ENCODE measurements around the gene ZNF443. TPM values are rescaled to one million over a fixed set of nuclear protein-coding genes. Genes with fewer than 3 reads are reported as not detected.
"Not testable (repeated sequence)": the region's sequence is repeated elsewhere in the genome, so short reads cannot be mapped to it uniquely, and the experiment has no call there.

ZNF443 gene
- total and polyA plus RNA-seq, 12 donors, result 0.72 to 8.2 (median 3.5) TPM

DNA sequence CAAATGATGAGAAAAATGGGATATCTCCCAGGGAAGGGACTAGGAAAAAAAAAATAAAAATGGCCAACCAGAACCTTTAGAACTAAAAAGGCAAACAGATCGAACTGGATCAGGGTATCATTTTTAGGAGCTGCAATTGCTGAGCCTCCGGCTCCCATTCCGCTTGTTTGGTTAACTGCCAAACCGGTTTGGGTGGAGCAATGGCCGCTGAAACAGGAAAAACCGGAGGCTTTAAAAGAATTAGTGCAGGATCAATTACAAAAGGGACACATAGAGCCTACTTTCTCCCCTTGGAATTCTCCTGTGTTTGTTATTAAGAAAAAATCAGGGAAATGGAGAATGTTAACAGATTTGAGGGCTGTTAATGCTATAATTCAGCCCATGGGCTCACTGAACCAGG lies 12.7 kb upstream of the ZNF443 start:
- no peak for TF ChIP-seq POLR2A (IDR thresholded peaks at IDR 0.05)
- TF ChIP-seq CTCF (IDR thresholded peaks at IDR 0.05), result no peak
- H3K9me3 ChIP-seq (replicated peaks in 1 of 3), result no peaks in the 10 kb centered on the region

GRCh38 chr19:12450844-12451243 lies 10.0 kb upstream of the ZNF443 start:
- no peaks in the 10 kb centered on the region for H3K4me1 ChIP-seq (replicated peaks in 1 of 2)
- TF ChIP-seq POLR2A (IDR thresholded peaks at IDR 0.05) (no peak), CTCF (IDR thresholded peaks at IDR 0.05) (no peak)
- no peaks in the 10 kb centered on the region for H3K36me3 ChIP-seq (replicated peaks in 1 of 2)
- H3K27me3 ChIP-seq, result no peaks in the 10 kb centered on the region
- intact Hi-C loops (cut with DNase I), result no loop called here
- H3K27ac ChIP-seq, result no peak overlapping the region
- no peaks in the 10 kb centered on the region for H3K9me3 ChIP-seq (replicated peaks in 1 of 3)
- DNase-seq, result no peak
- no peak overlapping the region for H3K4me3 ChIP-seq
- WGBS, 4 donors, result 72 to 96% (median 82%) methylated on average over 10 of the region's 10 CpGs

More for the DNA sequence above, 12.7 kb upstream of the ZNF443 start:
- 69 to 79% (median 69%) methylated on average over 6 of the region's 6 CpGs for WGBS, 4 donors
- no peaks in the 10 kb centered on the region for H3K4me1 ChIP-seq (replicated peaks in 1 of 2)
- no peak overlapping the region for H3K4me3 ChIP-seq
- no peaks in the 10 kb centered on the region for H3K27me3 ChIP-seq
- no peak overlapping the region for H3K27ac ChIP-seq
- intact Hi-C loops (cut with DNase I), result no loop called here
- no peaks in the 10 kb centered on the region for H3K36me3 ChIP-seq (replicated peaks in 1 of 2)
- DNase-seq, result no peak

- Histone ChIP-seq H3K36me3 (replicated peaks in 1 of 2) (no peaks in the 10 kb centered on the region), H3K27ac (no peak overlapping the region), H3K27me3 (no peaks in the 10 kb centered on the region), H3K4me1 (replicated peaks in 1 of 2) (no peaks in the 10 kb centered on the region), H3K9me3 (replicated peaks in 1 of 3) (no peaks in the 10 kb centered on the region), H3K4me3 (no peak overlapping the region)
- WGBS, 4 donors, result 50 to 100% (median 63%) methylated on average over 1 to 2 of the region's 2 CpGs
- no peak for TF ChIP-seq CTCF (IDR thresholded peaks at IDR 0.05)
- no peak for TF ChIP-seq POLR2A (IDR thresholded peaks at IDR 0.05)
- DNase-seq, result no peak
- intact Hi-C loops (cut with DNase I), result no loop called here
These were observed 8.0 kb upstream of the ZNF443 start for GRCh38 chr19:12448808-12449207.

GRCh38 chr19:12439686-12440540 lies 908 bp downstream of the ZNF443 start:
- peak overlapping the region; percentile 39 to 89 (median 78) for H3K27ac ChIP-seq
- H3K36me3 ChIP-seq (replicated peaks in 1 of 2); H3K4me1 ChIP-seq (replicated peaks in 1 of 2); H3K27me3 ChIP-seq; H3K9me3 ChIP-seq (replicated peaks in 1 of 3); intact Hi-C loops (cut with DNase I): not testable (repeated sequence)
- peak in 6 of 7 donors; percentile 7 to 53 (median 29) for DNase-seq
- WGBS, 4 donors, result 1 to 6% (median 2%) methylated on average over 7 to 21 of the region's 28 CpGs
- peak overlapping the region; percentile 42 to 86 (median 68) for H3K4me3 ChIP-seq

DNA sequence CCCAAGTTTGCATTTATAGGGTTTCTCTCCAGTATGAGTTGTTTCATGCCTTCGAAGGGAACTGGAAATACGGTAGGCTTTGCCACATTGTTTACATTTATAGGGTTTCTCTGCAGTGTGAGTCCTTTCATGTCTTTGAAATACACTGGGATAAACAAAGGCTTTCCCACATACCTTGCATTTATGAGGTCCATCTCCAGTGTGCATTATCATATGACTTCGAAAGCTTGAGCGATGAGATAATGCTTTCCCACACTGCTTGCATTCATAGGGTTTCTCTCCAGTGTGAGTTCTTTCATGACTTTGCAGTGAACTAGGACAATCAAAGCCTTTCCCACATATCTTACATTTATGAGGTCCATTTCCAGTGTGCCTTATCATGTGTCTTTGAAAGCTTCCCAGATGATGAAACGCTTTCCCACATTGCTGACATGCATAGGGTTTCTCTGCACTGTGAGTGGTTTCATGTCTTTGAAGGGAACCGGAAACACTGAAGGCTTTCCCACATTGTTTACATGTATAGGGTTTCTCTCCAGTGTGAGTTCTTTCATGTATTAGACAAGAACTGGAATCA lies 10.0 kb downstream of the ZNF443 start:
- 96 to 99% (median 97%) methylated on average over 6 of the region's 6 CpGs for WGBS, 4 donors
- DNase-seq; H3K9me3 ChIP-seq (replicated peaks in 1 of 3); H3K36me3 ChIP-seq (replicated peaks in 1 of 2); H3K27me3 ChIP-seq; H3K4me1 ChIP-seq (replicated peaks in 1 of 2); H3K27ac ChIP-seq; intact Hi-C loops (cut with DNase I); H3K4me3 ChIP-seq: not testable (repeated sequence)

Measured in adrenal gland (tissue), 12 donors.